ENCODE results near the gene KRT23.

Gene KRT23

DNA sequence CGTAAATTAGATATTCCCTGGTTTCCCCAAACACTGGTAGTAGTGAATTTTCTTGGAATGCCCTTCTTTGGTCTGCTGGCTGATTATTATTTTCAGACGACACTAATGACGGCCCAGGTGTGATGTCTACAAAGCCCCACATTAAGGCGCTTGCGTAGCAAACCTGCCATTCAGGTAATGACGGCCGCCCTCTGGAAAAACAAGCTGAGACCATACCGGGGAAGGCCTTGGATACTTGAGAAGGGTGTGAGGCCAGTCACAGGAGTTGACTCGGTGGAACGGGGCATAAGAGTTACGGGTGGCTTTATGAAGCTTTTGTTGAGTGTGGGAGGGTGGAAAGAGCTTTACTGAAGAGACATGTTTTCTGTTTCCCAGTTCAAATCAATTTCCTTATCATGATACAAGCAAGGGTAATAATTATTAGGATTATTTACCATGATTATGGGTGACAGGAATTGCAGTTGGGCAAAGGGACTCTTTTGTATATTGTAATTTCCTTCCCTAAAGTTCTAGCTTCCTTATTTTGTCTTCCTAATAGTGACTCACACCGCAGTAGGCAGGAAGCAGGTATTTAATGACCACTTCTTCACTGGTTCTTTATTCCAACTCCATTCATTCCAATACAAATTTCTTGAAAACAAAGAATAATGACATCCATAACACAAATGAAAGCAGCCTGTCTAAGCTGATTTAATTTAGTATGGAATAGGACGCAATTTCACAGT lies 24.8 kb downstream of the KRT23 start (continued):
- TF ChIP-seq ZNF530 (tag by site-specific recombination; IDR thresholded peaks at IDR 0.05; ENCODE audit: low read depth) (no peak), ZNF580 (tag by site-specific recombination; IDR thresholded peaks at IDR 0.05) (no peak), ZNF274 (IDR thresholded peaks at IDR 0.05; ENCODE audit: low read length) (no peak), ZNF274 (tag by site-specific recombination; IDR thresholded peaks at IDR 0.05; ENCODE audit: borderline replicate concordance) (no peak), ZNF747 (tag by site-specific recombination; IDR thresholded peaks at IDR 0.05) (no peak), REPIN1 (tag by site-specific recombination; IDR thresholded peaks at IDR 0.05; ENCODE audit: low read depth) (no peak), ZNF132 (tag by site-specific recombination; IDR thresholded peaks at IDR 0.05; ENCODE audit: borderline replicate concordance) (no peak), ZFP69B (tag by site-specific recombination; IDR thresholded peaks at IDR 0.05) (no peak), ZNF114 (tag by site-specific recombination; IDR thresholded peaks at IDR 0.05) (no peak)
- TF ChIP-seq, protein P1, sequence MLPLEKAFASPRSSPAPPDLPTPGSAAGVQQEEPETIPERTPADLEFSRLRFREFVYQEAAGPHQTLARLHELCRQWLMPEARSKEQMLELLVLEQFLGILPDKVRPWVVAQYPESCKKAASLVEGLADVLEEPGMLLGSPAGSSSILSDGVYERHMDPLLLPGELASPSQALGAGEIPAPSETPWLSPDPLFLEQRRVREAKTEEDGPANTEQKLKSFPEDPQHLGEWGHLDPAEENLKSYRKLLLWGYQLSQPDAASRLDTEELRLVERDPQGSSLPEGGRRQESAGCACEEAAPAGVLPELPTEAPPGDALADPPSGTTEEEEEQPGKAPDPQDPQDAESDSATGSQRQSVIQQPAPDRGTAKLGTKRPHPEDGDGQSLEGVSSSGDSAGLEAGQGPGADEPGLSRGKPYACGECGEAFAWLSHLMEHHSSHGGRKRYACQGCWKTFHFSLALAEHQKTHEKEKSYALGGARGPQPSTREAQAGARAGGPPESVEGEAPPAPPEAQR (tag by site-specific recombination; IDR thresholded peaks at IDR 0.05) = no peak

DNA sequence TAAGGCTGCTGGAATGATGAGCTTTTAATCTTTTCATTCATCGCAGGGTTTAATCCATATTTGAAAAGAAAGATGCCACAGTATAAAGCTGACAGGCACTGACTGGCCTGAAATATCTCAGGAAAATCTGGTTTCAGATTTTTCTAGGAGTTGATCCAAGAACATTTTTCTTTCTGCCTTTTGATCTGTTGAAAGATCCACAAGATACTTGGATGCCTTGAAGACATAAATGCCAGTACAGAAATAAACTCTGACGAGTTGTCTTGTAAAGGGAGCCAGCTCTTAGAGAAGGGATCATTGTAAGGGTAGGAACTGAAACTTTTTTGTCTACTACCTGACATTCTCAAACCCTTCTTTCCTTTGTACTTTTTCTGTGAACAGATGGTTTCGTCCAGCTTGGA lies 27.0 kb downstream of the KRT23 start:
- Histone ChIP-seq H3K36me3 (ENCODE audit: control insufficient read depth in 2 of 2, insufficient read depth in 1 of 2, low read length in 2 of 2) (no peaks in the 10 kb centered on the region), H3K27ac (ENCODE audit: extremely low read depth, low read depth, low read length) (no peak overlapping the region), H3K4me1 (ENCODE audit: control insufficient read depth, insufficient read depth, low read length) (peaks cover 6% of the 10 kb centered on the region; the same call in 1 of the 2 replicates), H3K4me3 (ENCODE audit: low read depth, low read length) (no peak overlapping the region), H3K9me3 (ENCODE audit: control insufficient read depth, insufficient read depth, low read depth, low read length) (no peaks in the 10 kb centered on the region)
- CTCF ChIA-PET = interaction anchor here (0.6 to 5.2 kb wide), 15 partner anchors 14 to 757 kb away, joined by 3 to 42 read pairs (median 7); no protein-coding TSS in a partner anchor
- POLR2A ChIA-PET = interaction anchor here (1.4 kb wide), 1 partner anchor 639 kb away, joined by 4 read pairs; no protein-coding TSS in a partner anchor
- TF ChIP-seq ZNF2 (tag by site-specific recombination; IDR thresholded peaks at IDR 0.05) = no peak
- no peak for TF ChIP-seq PRDM2 (tag by site-specific recombination; IDR thresholded peaks at IDR 0.05; ENCODE audit: borderline replicate concordance)
- TF ChIP-seq ZNF350 (tag by site-specific recombination; IDR thresholded peaks at IDR 0.05) = no peak
- no peak for TF ChIP-seq ZNF423 (tag by site-specific recombination; IDR thresholded peaks at IDR 0.05)
- no peak for TF ChIP-seq ZNF404 (tag by site-specific recombination; IDR thresholded peaks at IDR 0.05)
- TF ChIP-seq ZBTB6 (tag by site-specific recombination; IDR thresholded peaks at IDR 0.05) = no peak
- TF ChIP-seq KLF16 (tag by site-specific recombination; IDR thresholded peaks at IDR 0.05) = no peak
- TF ChIP-seq ZNF19 (tag by site-specific recombination; IDR thresholded peaks at IDR 0.05; ENCODE audit: low read depth) = no peak
- no peak for TF ChIP-seq ZNF280D (tag by site-specific recombination; IDR thresholded peaks at IDR 0.05)
- no peak for TF ChIP-seq REPIN1 (tag by site-specific recombination; IDR thresholded peaks at IDR 0.05; ENCODE audit: low read depth)
- TF ChIP-seq YY2 (tag by site-specific recombination; IDR thresholded peaks at IDR 0.05) = no peak
- TF ChIP-seq ZEB2 (tag by site-specific recombination; IDR thresholded peaks at IDR 0.05) = no peak
- no peak for TF ChIP-seq ZNF133 (tag by site-specific recombination; IDR thresholded peaks at IDR 0.05)
- no peak for TF ChIP-seq ZNF121 (tag by site-specific recombination; IDR thresholded peaks at IDR 0.05)

Data from HEK293 (cell line).